H1 (cell line): Measurements from ENCODE around the gene MAP7. TPM values are rescaled to one million over a fixed set of nuclear protein-coding genes. Genes with fewer than 3 reads are reported as not detected.

Experiments used
- CTCF ChIA-PET: fragments of 300-600 bp; sonication (Branson Sonifier 250); formaldehyde crosslinking; loops from one replicate; lab custom pipeline; 2021; ENCODE audit not compliant: partially characterized antibody; lab: Charles Lee
- POLR2A ChIA-PET: fragments of 300-600 bp; sonication (Branson Sonifier 250); formaldehyde crosslinking; loops from one replicate; lab custom pipeline; 2021; ENCODE audit warnings: inconsistent platforms; ENCODE audit not compliant: partially characterized antibody; lab: Charles Lee
- DNase-seq, 2 experiments: peaks; one replicate each; pipeline versions ENCODE4 v3.0.0 to v3.0.0-alpha.2; 2010 to 2022; ENCODE audit warnings: low spot score in 2 of 2, low read depth in 1 of 2, mixed read lengths in 1 of 2
- FAIRE-seq: peaks from 2 replicates; lab custom pipeline; 2011; peaks lifted over from hg19 to GRCh38; lab: Jason Lieb, UNC
- H2AFZ ChIP-seq: 2 replicates; pipeline ENCODE4 v1.8.1; 2012; ENCODE audit warnings: low read length, inconsistent platforms
- H2AK5ac ChIP-seq: 2 replicates; pipeline ENCODE4 v1.6.1; 2013; ENCODE audit warnings: low read depth, low read length
- H2BK120ac ChIP-seq: replicated peaks from 2 replicates; pipeline ENCODE3; 2013; ENCODE audit warnings: low read depth, low read length, inconsistent platforms
- H2BK12ac ChIP-seq: 2 replicates; pipeline ENCODE4 v1.6.1; 2013; ENCODE audit warnings: low read depth, low read length
- H2BK15ac ChIP-seq: 2 replicates; pipeline ENCODE4 v1.6.1; 2013; ENCODE audit warnings: low read length
- H2BK20ac ChIP-seq: 2 replicates; pipeline ENCODE4 v1.6.1; 2013; ENCODE audit warnings: low read length
- H2BK5ac ChIP-seq: 2 replicates; pipeline ENCODE4 v1.6.1; 2013; ENCODE audit warnings: low read depth, low read length
- H3K14ac ChIP-seq: 2 replicates; pipeline ENCODE4 v1.6.1; 2013; ENCODE audit warnings: inconsistent platforms; ENCODE audit not compliant: insufficient read length
- H3K18ac ChIP-seq: 2 replicates; pipeline ENCODE4 v1.6.1; 2013; ENCODE audit warnings: low read length; ENCODE audit errors: extremely low read depth
- H3K23ac ChIP-seq: 2 replicates; pipeline ENCODE4 v1.6.1; 2013; ENCODE audit warnings: inconsistent platforms; ENCODE audit not compliant: insufficient read length
- H3K23me2 ChIP-seq: 2 replicates; pipeline ENCODE4 v1.6.1; 2013; ENCODE audit warnings: low read depth, low read length
- H3K27ac ChIP-seq: 2 replicates; pipeline ENCODE4 v1.6.1; 2011; ENCODE audit warnings: low read depth, low read length, inconsistent platforms
- H3K27me3 ChIP-seq, 4 experiments: replicated peaks in 1 of 4; 1 replicate in 1 of 4; 2 replicates in 3 of 4; pipeline versions ENCODE4 v1.6.1 to v1.8.1; 2011 to 2013; ENCODE audit warnings: low read length in 3 of 4, mild to moderate bottlenecking in 3 of 4, inconsistent platforms in 2 of 4, mixed read lengths in 2 of 4, moderate library complexity in 1 of 4; ENCODE audit not compliant: control insufficient read depth in 3 of 4, insufficient read depth in 3 of 4; ENCODE audit errors: extremely low read depth in 1 of 4
- H3K36me3 ChIP-seq, 4 experiments: 2 replicates each; pipeline versions ENCODE4 v1.6.1 to v1.8.1; 2011 to 2013; ENCODE audit warnings: mild to moderate bottlenecking in 4 of 4, low read length in 3 of 4, moderate library complexity in 2 of 4, control low read depth in 1 of 4, inconsistent platforms in 1 of 4; ENCODE audit not compliant: insufficient read depth in 4 of 4, control insufficient read depth in 2 of 4
- H3K4ac ChIP-seq: replicated peaks from 2 replicates; pipeline ENCODE3; 2013; ENCODE audit warnings: low read length, low read depth, mixed read lengths, inconsistent platforms; ENCODE audit not compliant: insufficient read length
- H3K4me1 ChIP-seq, 4 experiments: replicated peaks in 1 of 4; 1 replicate in 1 of 4; 2 replicates in 3 of 4; pipeline versions ENCODE4 v1.6.1 to v1.8.1; 2011 to 2013; ENCODE audit warnings: low read length in 3 of 4, inconsistent platforms in 2 of 4, mixed read lengths in 1 of 4; ENCODE audit not compliant: insufficient read depth in 4 of 4, control insufficient read depth in 3 of 4
- H3K4me2 ChIP-seq, 2 experiments: 2 replicates each; pipeline versions ENCODE4 v1.6.1 to v1.8.1; 2011 to 2013; ENCODE audit warnings: low read depth in 2 of 2, low read length in 2 of 2, control low read depth in 1 of 2, inconsistent platforms in 1 of 2, mild to moderate bottlenecking in 1 of 2; ENCODE audit not compliant: insufficient read depth in 1 of 2
- H3K4me3 ChIP-seq, 4 experiments: fragments of 200-600, 300-600 bp in 1 of 4; sonication (generic), shearing (Covaris generic), sonication (Bioruptor Twin) in 1 of 4; 2 replicates each; pipeline versions ENCODE4 v1.5.1 to v1.8.1; 2011 to 2016; ENCODE audit warnings: low read length in 4 of 4, low read depth in 3 of 4, control low read depth in 2 of 4, inconsistent platforms in 2 of 4, mild to moderate bottlenecking in 2 of 4, mixed read lengths in 1 of 4, moderate library complexity in 1 of 4; ENCODE audit not compliant: insufficient read depth in 2 of 4; ENCODE audit errors: extremely low read depth in 1 of 4
- H3K56ac ChIP-seq: replicated peaks from 2 replicates; pipeline ENCODE3; 2013; ENCODE audit warnings: low read depth, mild to moderate bottlenecking, mixed read lengths, low read length, inconsistent platforms; ENCODE audit not compliant: insufficient read length
- H3K79me1 ChIP-seq: 2 replicates; pipeline ENCODE4 v1.6.1; 2013; ENCODE audit warnings: low read depth, low read length, control low read depth
- H3K79me2 ChIP-seq, 2 experiments: 2 replicates each; pipeline versions ENCODE4 v1.6.1 to v1.8.1; 2012 to 2013; ENCODE audit warnings: low read length in 2 of 2, mild to moderate bottlenecking in 2 of 2, inconsistent platforms in 1 of 2; ENCODE audit not compliant: insufficient read depth in 2 of 2, control insufficient read depth in 1 of 2
- H3K9ac ChIP-seq, 4 experiments: replicated peaks in 1 of 4; 1 replicate in 1 of 4; 2 replicates in 3 of 4; pipeline versions ENCODE4 v1.6.1 to v1.8.1; 2011 to 2013; ENCODE audit warnings: low read depth in 3 of 4, low read length in 3 of 4, control low read depth in 2 of 4, mild to moderate bottlenecking in 2 of 4, moderate library complexity in 2 of 4, inconsistent platforms in 1 of 4; ENCODE audit errors: extremely low read depth in 1 of 4
- H3K9me3 ChIP-seq, 2 experiments: 2 replicates each; pipeline versions ENCODE4 v1.6.1 to v1.8.1; 2012 to 2013; ENCODE audit warnings: mild to moderate bottlenecking in 2 of 2, moderate library complexity in 2 of 2, control low read depth in 1 of 2, inconsistent platforms in 1 of 2, low read depth in 1 of 2, low read length in 1 of 2, mixed read lengths in 1 of 2; ENCODE audit not compliant: insufficient read depth in 2 of 2
- H4K20me1 ChIP-seq, 2 experiments: replicated peaks in 1 of 2; 2 replicates each; pipeline versions ENCODE3 to v1.8.1; 2011 to 2013; ENCODE audit warnings: inconsistent platforms in 2 of 2, low read length in 2 of 2, mild to moderate bottlenecking in 1 of 2; ENCODE audit not compliant: insufficient read depth in 2 of 2, control insufficient read depth in 1 of 2
- H4K5ac ChIP-seq: 2 replicates; pipeline ENCODE4 v1.6.1; 2013; ENCODE audit warnings: low read length, low read depth, mixed read lengths, inconsistent platforms; ENCODE audit not compliant: insufficient read length
- H4K8ac ChIP-seq: 2 replicates; pipeline ENCODE4 v1.8.0; 2013; ENCODE audit warnings: mild to moderate bottlenecking, moderate library complexity, low read length, inconsistent platforms; ENCODE audit not compliant: insufficient read depth; ENCODE audit errors: extremely low read depth
- H4K91ac ChIP-seq: replicated peaks from 2 replicates; pipeline ENCODE3; 2013; ENCODE audit warnings: low read length, mixed read lengths, inconsistent platforms; ENCODE audit not compliant: insufficient read length
- CREB1 ChIP-seq: IDR thresholded peaks from 2 replicates; pipeline ENCODE4 v1.6.1; 2012; ENCODE audit warnings: inconsistent platforms
- HDAC2 ChIP-seq, 2 experiments: fragments of 300-600 bp in 1 of 2; sonication (generic) in 1 of 2; IDR thresholded peaks; 2 replicates each; pipeline ENCODE4 v1.6.1; 2011 to 2012; ENCODE audit warnings: low read depth in 2 of 2, low read length in 2 of 2, mild to moderate bottlenecking in 2 of 2, moderate library complexity in 2 of 2, borderline replicate concordance in 1 of 2, inconsistent platforms in 1 of 2
- KDM5A ChIP-seq: fragments of 200-600 bp; IDR thresholded peaks from 2 replicates; pipeline ENCODE4 v1.7.1; 2012; ENCODE audit warnings: mild to moderate bottlenecking, low read length, inconsistent platforms, mixed read lengths
- NANOG ChIP-seq: IDR thresholded peaks from 2 replicates; pipeline ENCODE4 v1.6.1; 2011; ENCODE audit warnings: low read length, low read depth, mild to moderate bottlenecking, inconsistent platforms; ENCODE audit not compliant: insufficient read depth, poor library complexity, severe bottlenecking
- TAF1 ChIP-seq: IDR thresholded peaks from 2 replicates; pipeline ENCODE4 v1.6.1; 2011; ENCODE audit warnings: mild to moderate bottlenecking, low read depth, low read length
- WGBS, 2 experiments: shearing (Covaris generic) in 1 of 2; methylation state at CpG; one replicate each; pipeline versions ENCODE4 v1.1.6 to v1.1.7; 2013 to 2015; ENCODE audit warnings: low lambda C conversion rate in 2 of 2, mixed read lengths in 2 of 2, inconsistent platforms in 1 of 2, low coverage in 1 of 2, missing lambda C conversion rate in 1 of 2; ENCODE audit not compliant: insufficient replicate concordance in 2 of 2, insufficient coverage in 1 of 2, insufficient read length in 1 of 2; ENCODE audit errors: extremely low coverage in 1 of 2, missing lambda C conversion rate in 1 of 2; 5-methylcytosine and 5-hydroxymethylcytosine counted together
- polyA plus RNA-seq, 7 experiments: library from polyadenylated mRNA; depleted of rRNA in 3 of 7; stranded (reverse) in 5 of 7; unstranded in 2 of 7; fragments of >200 nt in 5 of 7; fragments of 200-250 nt in 2 of 7; gene quantifications; 1 replicate in 5 of 7; 2 replicates in 1 of 7; 4 replicates in 1 of 7; pipeline versions ENCODE4 v1.2.1 to v1.2.3, GENCODE V29; 2011 to 2013; ENCODE audit warnings: missing spikeins in 2 of 7, mixed read lengths in 2 of 7
- total RNA-seq: library from RNA; stranded (reverse); fragmentation: NEBNext Ultra II Directional; extraction: Animal tissue kit (Norgen Biotek cat#: 25700); gene quantifications from 2 replicates; pipeline ENCODE4 v1.2.1, GENCODE V29; 2021

MAP7 gene
- total and polyA plus RNA-seq, 2 of the 8 experiments (the other 6 are each of a cell fraction or from before 2014, with no cell fraction given), result 13.5 to 66.9 TPM

DNA sequence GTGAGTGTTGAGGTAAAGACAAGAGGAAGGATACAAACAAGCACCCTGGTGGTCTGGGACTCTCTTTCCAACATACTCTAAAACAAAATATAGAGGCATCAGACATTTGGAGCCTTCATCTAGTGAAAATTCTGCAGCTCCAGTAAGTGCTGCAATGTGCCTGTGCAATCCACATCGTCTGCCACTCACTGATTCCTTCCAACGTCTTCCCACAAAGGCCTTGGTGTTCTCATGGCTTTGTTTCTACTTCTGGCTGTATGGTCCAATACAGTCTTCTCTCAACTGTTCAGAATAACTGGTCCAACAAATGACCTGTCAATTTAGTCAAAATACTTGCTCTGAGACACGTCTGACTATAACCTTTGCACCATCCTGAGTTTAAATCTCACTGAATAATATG, 125.8 kb downstream of the MAP7 start:
- Histone ChIP-seq H3K79me2 (peaks cover 0 to 56% of the 10 kb centered on the region in 2 experiments; a peak in 3 of 4 replicates), H2BK15ac (no peak overlapping the region), H4K20me1 (peaks cover 0 to 4% of the 10 kb centered on the region in 2 experiments), H2BK120ac (no peak overlapping the region), H3K56ac (no peak overlapping the region), H3K79me1 (peaks cover 8% of the 10 kb centered on the region; the same call in 1 of the 2 replicates), H3K23ac (no peak overlapping the region), H3K4ac (no peak overlapping the region), H2BK12ac (no peak overlapping the region)
- 95% methylated on average over 3 of the region's 3 CpGs; no CpG with 5 or more reads in 1 of the 2 experiments for WGBS, 2 experiments
- TF ChIP-seq HDAC2 (IDR thresholded peaks at IDR 0.05; ENCODE audit: borderline replicate concordance in 1 of 2, low read depth in 2 of 2, low read length in 2 of 2) (no peak), NANOG (no peak), TAF1 (no peak), KDM5A (no peak), CREB1 (no peak)
- TF ChIP-seq, all 59 proteins: peak for 0
- no peak overlapping the region for H3K14ac ChIP-seq
- no peak overlapping the region for H3K18ac ChIP-seq
- no peak overlapping the region for H3K27ac ChIP-seq
- DNase-seq, result no peak
- H4K8ac ChIP-seq, result no peak overlapping the region; the same call in 1 of the 2 replicates
- H2BK20ac ChIP-seq, result no peak overlapping the region
- peaks cover 0 to 13% (median 2%) of the 10 kb centered on the region in 4 experiments; a peak in 3 of 8 replicates for H3K36me3 ChIP-seq
- no peak for FAIRE-seq
- no peak overlapping the region for H4K91ac ChIP-seq
- CTCF ChIA-PET, result interaction anchor here (0.9 to 1.0 kb wide), 2 partner anchors 12 to 220 kb away, joined by 3 to 4 read pairs; no protein-coding TSS in a partner anchor
- POLR2A ChIA-PET, result no interaction called here
- no peak overlapping the region for H3K4me3 ChIP-seq
- H2BK5ac ChIP-seq, result no peak overlapping the region
- H3K9ac ChIP-seq, result no peak overlapping the region
- no peak overlapping the region for H2AFZ ChIP-seq
- H3K27me3 ChIP-seq, result no peaks in the 10 kb centered on the region
- peaks cover 0 to 3% (median 1%) of the 10 kb centered on the region in 4 experiments; a peak in 4 of 7 replicates for H3K4me1 ChIP-seq
- no peaks in the 10 kb centered on the region for H3K23me2 ChIP-seq
- H3K9me3 ChIP-seq, result no peaks in the 10 kb centered on the region
- no peak overlapping the region for H4K5ac ChIP-seq
- no peak overlapping the region for H2AK5ac ChIP-seq
- no peak overlapping the region for H3K4me2 ChIP-seq
